Left lung (tissue), 10 donors: ENCODE results near the gene GPC3. TPM values are rescaled to one million over a fixed set of nuclear protein-coding genes. Genes with fewer than 3 reads are reported as not detected.
"Not testable (repeated sequence)": the region's sequence is repeated elsewhere in the genome, so short reads cannot be mapped to it uniquely, and the experiment has no call there.

Source experiments
- ATAC-seq: fragments of 200-7000 bp; cut with Tn5 transposase; one replicate; pipeline ENCODE4 v1.9.1; 2020; ENCODE audit warnings: moderate library complexity
- DNase-seq, 4 donors: peaks; one replicate each; pipeline ENCODE4 v3.0.0-alpha.2; 2013 to 2020
- H3K27ac ChIP-seq, 2 donors: fragments of 200-600 bp; sonication (generic) in 1 of 2; one replicate each; pipeline versions ENCODE4 v1.5.0 to v1.8.0; 2020 to 2021
- H3K27me3 ChIP-seq, 2 donors: fragments of 200-600 bp; sonication (generic) in 1 of 2; one replicate each; pipeline versions ENCODE4 v1.5.0 to v1.8.0; 2020 to 2021
- H3K36me3 ChIP-seq, 2 donors: fragments of 200-600 bp; sonication (generic) in 1 of 2; one replicate each; pipeline versions ENCODE4 v1.5.0 to v1.8.0; 2020 to 2021
- H3K4me1 ChIP-seq, 2 donors: fragments of 200-600 bp; one replicate each; pipeline ENCODE4 v1.8.0; 2021
- H3K4me3 ChIP-seq, 2 donors: fragments of 200-600 bp; sonication (generic) in 1 of 2; one replicate each; pipeline versions ENCODE4 v1.5.0 to v1.8.0; 2020 to 2021; ENCODE audit warnings: mild to moderate bottlenecking in 1 of 2
- H3K9me3 ChIP-seq, 2 donors: fragments of 200-600 bp; sonication (generic) in 1 of 2; one replicate each; pipeline versions ENCODE4 v1.5.0 to v1.8.0; 2020 to 2021
- intact Hi-C, 2 donors: fragments of 100-400 bp; cut with DNase I; formaldehyde crosslinking; loops; one replicate each; pipeline versions ENCODE4 v1.11.2 to v1.14.2; 2022
- polyA plus RNA-seq, 6 donors: library from polyadenylated mRNA; unstranded; fragments of 120-200 nt; gene quantifications; one replicate each; pipeline ENCODE4 v1.2.1, GENCODE V29; 2013; ENCODE audit not compliant: insufficient read length in 6 of 6
- total RNA-seq, 2 donors: library from RNA; stranded (reverse); fragmentation: NEBNext Ultra II Directional; extraction: Animal tissue kit (Norgen Biotek cat#: 25700); gene quantifications; one replicate each; pipeline ENCODE4 v1.2.1, GENCODE V29; 2021
- TF ChIP-seq, protein P1 (sequence below), 2 donors: fragments of 200-600 bp; sonication (generic) in 1 of 2; IDR thresholded peaks; one replicate each; pipeline versions ENCODE4 v1.5.0 to v1.8.0; 2021; ENCODE audit warnings: antibody characterized with exemption in 2 of 2
- donor health status: DM: no; HTN: yes; CAD: no.
- donor health status: DM: no; HTN: no; CAD: no.

Gene GPC3
- total and polyA plus RNA-seq, 8 donors, result 42.1 to 581 (median 448) TPM

DNA sequence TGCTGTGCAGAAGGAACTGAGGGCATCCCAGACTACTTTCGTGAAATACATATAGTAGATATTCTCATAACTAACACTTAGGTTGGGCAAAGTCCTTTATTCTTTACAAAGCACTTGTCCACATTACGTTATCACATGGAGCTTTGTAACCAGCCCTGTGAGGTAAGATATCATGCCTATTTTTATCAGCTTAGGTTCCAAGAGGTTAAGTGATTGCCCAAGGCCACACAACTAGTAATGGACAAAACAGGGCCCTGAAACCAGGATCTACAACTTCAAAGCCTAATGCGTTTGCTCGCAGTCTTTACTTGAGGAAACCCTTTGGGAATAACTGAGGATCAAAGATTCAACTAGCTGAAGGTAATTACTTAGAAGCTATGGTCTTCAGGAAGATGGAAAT, 261.5 kb downstream of the GPC3 start:
- no peaks in the 10 kb centered on the region for H3K9me3 ChIP-seq
- intact Hi-C loops, result no loop called here
- DNase-seq, result no peak
- no peaks in the 10 kb centered on the region for H3K4me1 ChIP-seq
- no peak for ATAC-seq
- H3K27me3 ChIP-seq, result no peaks in the 10 kb centered on the region
- H3K27ac ChIP-seq, result no peak overlapping the region
- TF ChIP-seq, protein P1, sequence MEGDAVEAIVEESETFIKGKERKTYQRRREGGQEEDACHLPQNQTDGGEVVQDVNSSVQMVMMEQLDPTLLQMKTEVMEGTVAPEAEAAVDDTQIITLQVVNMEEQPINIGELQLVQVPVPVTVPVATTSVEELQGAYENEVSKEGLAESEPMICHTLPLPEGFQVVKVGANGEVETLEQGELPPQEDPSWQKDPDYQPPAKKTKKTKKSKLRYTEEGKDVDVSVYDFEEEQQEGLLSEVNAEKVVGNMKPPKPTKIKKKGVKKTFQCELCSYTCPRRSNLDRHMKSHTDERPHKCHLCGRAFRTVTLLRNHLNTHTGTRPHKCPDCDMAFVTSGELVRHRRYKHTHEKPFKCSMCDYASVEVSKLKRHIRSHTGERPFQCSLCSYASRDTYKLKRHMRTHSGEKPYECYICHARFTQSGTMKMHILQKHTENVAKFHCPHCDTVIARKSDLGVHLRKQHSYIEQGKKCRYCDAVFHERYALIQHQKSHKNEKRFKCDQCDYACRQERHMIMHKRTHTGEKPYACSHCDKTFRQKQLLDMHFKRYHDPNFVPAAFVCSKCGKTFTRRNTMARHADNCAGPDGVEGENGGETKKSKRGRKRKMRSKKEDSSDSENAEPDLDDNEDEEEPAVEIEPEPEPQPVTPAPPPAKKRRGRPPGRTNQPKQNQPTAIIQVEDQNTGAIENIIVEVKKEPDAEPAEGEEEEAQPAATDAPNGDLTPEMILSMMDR (IDR thresholded peaks at IDR 0.05), result no peak
- no peaks in the 10 kb centered on the region for H3K36me3 ChIP-seq
- no peak overlapping the region for H3K4me3 ChIP-seq

DNA sequence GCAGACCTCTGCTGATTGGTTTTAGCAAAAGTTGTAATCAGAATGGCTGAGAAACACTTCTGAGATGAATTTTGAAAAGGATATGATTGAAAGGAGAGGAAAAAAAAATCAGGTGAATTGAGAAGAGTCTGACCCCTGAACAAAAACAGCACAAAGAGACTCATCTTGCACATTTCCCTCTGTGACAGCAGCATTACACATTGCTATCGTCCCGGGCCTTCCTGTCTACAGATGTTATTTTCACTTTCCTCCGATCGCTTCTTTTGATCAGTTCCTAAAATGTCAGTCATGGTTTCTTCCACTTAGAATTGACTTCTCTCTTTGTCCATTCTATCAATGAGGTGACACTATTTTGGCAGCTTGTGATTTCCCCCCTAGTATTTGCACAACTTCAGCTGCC, 262.6 kb downstream of the GPC3 start:
- ATAC-seq, result no peak
- DNase-seq, result no peak
- H3K4me3 ChIP-seq, result no peak overlapping the region
- intact Hi-C loops, result no loop called here
- TF ChIP-seq, protein P1 (IDR thresholded peaks at IDR 0.05), result no peak
- H3K4me1 ChIP-seq, result no peaks in the 10 kb centered on the region
- no peaks in the 10 kb centered on the region for H3K36me3 ChIP-seq
- no peak overlapping the region for H3K27ac ChIP-seq
- no peaks in the 10 kb centered on the region for H3K9me3 ChIP-seq
- no peaks in the 10 kb centered on the region for H3K27me3 ChIP-seq

DNA sequence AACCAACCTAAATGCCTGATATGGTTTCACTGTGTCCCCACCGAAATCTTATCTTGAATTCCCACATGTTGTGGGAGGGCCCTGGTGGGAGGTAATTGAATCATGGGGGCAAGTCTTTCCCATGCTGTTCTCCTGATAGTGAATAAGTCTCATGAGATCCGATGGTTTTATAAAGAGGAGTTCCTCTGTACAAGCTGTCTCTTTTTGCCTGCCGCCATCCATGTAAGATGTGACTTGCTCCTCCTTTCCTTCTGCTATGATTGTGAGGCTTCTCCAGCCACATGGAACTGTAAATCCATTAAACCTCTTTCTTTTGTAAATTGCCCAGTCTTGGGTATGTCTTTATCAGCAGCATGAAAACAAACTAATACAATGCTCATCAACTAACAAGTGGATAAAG, 265.1 kb downstream of the GPC3 start:
- intact Hi-C loops, H3K9me3 ChIP-seq, H3K36me3 ChIP-seq, H3K27me3 ChIP-seq, H3K27ac ChIP-seq, H3K4me1 ChIP-seq, DNase-seq, ATAC-seq, H3K4me3 ChIP-seq: not testable (repeated sequence)

- Histone ChIP-seq H3K4me3 (no peak overlapping the region), H3K27ac (no peak overlapping the region), H3K36me3 (no peaks in the 10 kb centered on the region), H3K4me1 (no peaks in the 10 kb centered on the region), H3K27me3 (peaks cover 0 to 3% of the 10 kb centered on the region in 2 donors), H3K9me3 (no peaks in the 10 kb centered on the region)
- TF ChIP-seq, protein P1 (IDR thresholded peaks at IDR 0.05), result no peak
- no peak for DNase-seq
- intact Hi-C loops, result no loop called here
- no peak for ATAC-seq
Observed at GRCh38 chrX:133715715-133716114, 269.7 kb downstream of the GPC3 start.

GRCh38 chrX:133709501-133709900, 275.9 kb downstream of the GPC3 start:
- DNase-seq (no peak), ATAC-seq (no peak)
- Histone ChIP-seq H3K27me3 (no peaks in the 10 kb centered on the region), H3K9me3 (no peaks in the 10 kb centered on the region), H3K36me3 (no peaks in the 10 kb centered on the region), H3K4me3 (no peak overlapping the region), H3K4me1 (no peaks in the 10 kb centered on the region), H3K27ac (no peak overlapping the region)
- TF ChIP-seq, protein P1 (IDR thresholded peaks at IDR 0.05), result no peak
- intact Hi-C loops, result no loop called here

GRCh38 chrX:133706890-133707289, 278.5 kb downstream of the GPC3 start:
- no peak for DNase-seq
- Histone ChIP-seq H3K4me3 (no peak overlapping the region), H3K9me3 (no peaks in the 10 kb centered on the region), H3K4me1 (no peaks in the 10 kb centered on the region), H3K27ac (no peak overlapping the region), H3K36me3 (no peaks in the 10 kb centered on the region), H3K27me3 (no peaks in the 10 kb centered on the region)
- no peak for ATAC-seq
- TF ChIP-seq, protein P1 (IDR thresholded peaks at IDR 0.05), result no peak
- intact Hi-C loops, result no loop called here
